Endothelial cell (in vitro differentiated cells): Measurements from ENCODE around the gene C1QTNF2. TPM values are rescaled to one million over a fixed set of nuclear protein-coding genes. Genes with fewer than 3 reads are reported as not detected.

Experiments used
- DNase-seq: peaks from one replicate; pipeline ENCODE4 v3.0.0; 2021; ENCODE audit warnings: low spot score
- H3K27ac Mint-ChIP-seq: one replicate; pipeline ENCODE4 v1.8.0; 2021; ENCODE audit warnings: mixed read lengths, inconsistent platforms; ENCODE audit not compliant: unreplicated experiment
- H3K27me3 Mint-ChIP-seq: one replicate; pipeline ENCODE4 v1.8.0; 2021; ENCODE audit warnings: mild to moderate bottlenecking, moderate library complexity, mixed read lengths, inconsistent platforms; ENCODE audit not compliant: unreplicated experiment
- H3K36me3 Mint-ChIP-seq: one replicate; pipeline ENCODE4 v1.8.0; 2021; ENCODE audit warnings: mild to moderate bottlenecking, low read depth, mixed read lengths, inconsistent platforms; ENCODE audit not compliant: unreplicated experiment
- H3K4me1 Mint-ChIP-seq: one replicate; pipeline ENCODE4 v1.8.0; 2021; ENCODE audit warnings: mild to moderate bottlenecking, mixed read lengths, inconsistent platforms; ENCODE audit not compliant: unreplicated experiment
- H3K4me3 Mint-ChIP-seq: one replicate; pipeline ENCODE4 v1.8.0; 2021; ENCODE audit warnings: mild to moderate bottlenecking, mixed read lengths, inconsistent platforms; ENCODE audit not compliant: unreplicated experiment
- H3K9me3 Mint-ChIP-seq: one replicate; pipeline ENCODE4 v1.8.0; 2021; ENCODE audit warnings: mixed read lengths, inconsistent platforms; ENCODE audit not compliant: unreplicated experiment
- CTCF ChIP-seq: fragments of 200-600 bp; sonication (generic); IDR thresholded peaks from one replicate; pipeline ENCODE4 v1.5.0; 2021; ENCODE audit warnings: antibody characterized with exemption; ENCODE audit not compliant: unreplicated experiment
- long read RNA-seq: library from polyadenylated mRNA; unstranded; transcript quantifications from one replicate; pipeline ENCODE4 v2.0.0, GENCODE V29; 2020; ENCODE audit not compliant: unreplicated experiment
- total RNA-seq: library from RNA; stranded (reverse); fragmentation: NEBNext Ultra II Directional; extraction: Animal tissue kit (Norgen Biotek cat#: 25700); gene quantifications from one replicate; pipeline ENCODE4 v1.2.1, GENCODE V29; 2021; ENCODE audit not compliant: unreplicated experiment

Gene C1QTNF2
- not detected for total RNA-seq
- long read RNA-seq, partial matches to known transcripts, result 0 of 1 reads
- long read RNA-seq, other reads (novel, unspliced or antisense), result 1 of 1 reads

- DNase-seq, result peak; percentile 57
- no peak for TF ChIP-seq CTCF
- Mint-ChIP-seq H3K36me3 (peaks cover 7% of the 10 kb centered on the region), H3K4me1 (peaks cover 10% of the 10 kb centered on the region), H3K9me3 (no peaks in the 10 kb centered on the region), H3K27me3 (peaks cover 16% of the 10 kb centered on the region), H3K4me3 (peak within 1 kb of the TSS; percentile 57), H3K27ac (peak within 1 kb of the TSS; percentile 37)
Observed at GRCh38 chr5:160369990-160370712, at the start of gene C1QTNF2. C1QTNF2 (minus strand) TSS chr5:160370626; CDS start chr5:160355011, 15,615 bp downstream.

GRCh38 chr5:160420331-160420610 is 49.8 kb upstream of the C1QTNF2 start:
- Mint-ChIP-seq H3K4me1 (peaks cover 32% of the 10 kb centered on the region), H3K27ac (peak overlapping the region; percentile 100), H3K27me3 (peaks cover 11% of the 10 kb centered on the region), H3K9me3 (no peaks in the 10 kb centered on the region), H3K4me3 (peak overlapping the region; percentile 7), H3K36me3 (no peaks in the 10 kb centered on the region)
- no peak for TF ChIP-seq CTCF
- no peak for DNase-seq

- Mint-ChIP-seq H3K4me3 (peak overlapping the region; percentile 98), H3K36me3 (no peaks in the 10 kb centered on the region), H3K27me3 (peaks cover 11% of the 10 kb centered on the region), H3K4me1 (peaks cover 32% of the 10 kb centered on the region), H3K9me3 (no peaks in the 10 kb centered on the region), H3K27ac (peak overlapping the region; percentile 100)
- no peak for TF ChIP-seq CTCF
- no peak for DNase-seq
Observed at GRCh38 chr5:160419458-160420330, 49.3 kb upstream of the C1QTNF2 start.

- Mint-ChIP-seq H3K27ac (peak within 1 kb of the TSS; percentile 100), H3K36me3 (no peaks in the 10 kb centered on the region), H3K4me1 (peaks cover 32% of the 10 kb centered on the region), H3K4me3 (peak within 1 kb of the TSS; percentile 98), H3K9me3 (no peaks in the 10 kb centered on the region), H3K27me3 (peaks cover 11% of the 10 kb centered on the region)
- TF ChIP-seq CTCF, result no peak
- DNase-seq, result peak; percentile 95
Observed at GRCh38 chr5:160418561-160419457, 48.4 kb upstream of the C1QTNF2 start, which contains the start of gene SLU7. SLU7 (minus strand) TSS chr5:160419081; CDS start chr5:160415294, 3,787 bp downstream.
